ENCODE results near the gene F13B. TPM values are rescaled to one million over a fixed set of nuclear protein-coding genes. Genes with fewer than 3 reads are reported as not detected.

The F13B gene
- total and polyA plus RNA-seq, 2 donors: under 0.01 to 0.05 TPM

DNA sequence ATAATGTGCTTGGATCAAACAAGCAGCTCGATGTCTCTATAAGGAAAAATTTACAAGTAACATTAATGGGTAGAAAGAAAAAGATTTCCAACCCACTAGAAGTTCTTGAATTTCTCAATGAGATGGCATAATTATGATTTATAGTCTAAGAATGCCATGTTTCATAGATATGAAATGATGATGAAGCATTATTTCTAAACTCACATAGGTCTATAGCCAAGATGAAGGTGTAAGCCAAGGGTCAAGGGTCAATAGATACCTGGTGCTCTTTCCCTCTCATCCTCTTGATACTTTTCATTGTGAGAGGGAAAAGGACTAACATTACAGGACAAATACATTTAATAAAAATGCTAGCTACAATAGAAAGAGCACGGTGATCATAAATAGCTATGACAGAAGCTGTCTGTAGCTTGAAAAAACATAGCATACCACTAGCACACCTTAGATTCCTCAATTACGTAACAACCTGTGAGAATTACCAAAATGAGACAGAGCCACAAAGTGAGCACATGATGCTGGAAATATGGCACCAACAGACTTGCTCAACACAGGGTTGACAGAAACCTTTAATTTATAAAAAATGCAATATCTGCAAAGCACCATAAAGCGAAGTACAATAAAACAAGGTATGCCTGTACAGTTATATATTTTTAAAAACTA, 26.3 kb upstream of the F13B start:
- Histone ChIP-seq H3K4me3 (ENCODE audit: low read length in 2 of 2) (no peak overlapping the region), H3K9me3 (ENCODE audit: control insufficient read depth in 2 of 2, insufficient read depth in 1 of 2, low read length in 1 of 2) (no peaks in the 10 kb centered on the region), H3K27ac (ENCODE audit: low read depth in 1 of 2, low read length in 1 of 2) (no peak overlapping the region), H3K4me1 (ENCODE audit: control insufficient read depth in 2 of 2, insufficient read depth in 2 of 2, low read length in 2 of 2) (no peaks in the 10 kb centered on the region), H3K36me3 (ENCODE audit: control insufficient read depth in 2 of 2, insufficient read depth in 2 of 2, low read length in 1 of 2) (peaks cover 4 to 56% of the 10 kb centered on the region in 2 donors), H3K27me3 (ENCODE audit: control insufficient read depth in 2 of 2, insufficient read depth in 1 of 2, low read length in 1 of 2) (no peaks in the 10 kb centered on the region)
- WGBS: 98% methylated on average over 4 of the region's 4 CpGs
- no peak for DNase-seq (ENCODE audit: low read depth in 6 of 9, low spot score in 9 of 9)

DNA sequence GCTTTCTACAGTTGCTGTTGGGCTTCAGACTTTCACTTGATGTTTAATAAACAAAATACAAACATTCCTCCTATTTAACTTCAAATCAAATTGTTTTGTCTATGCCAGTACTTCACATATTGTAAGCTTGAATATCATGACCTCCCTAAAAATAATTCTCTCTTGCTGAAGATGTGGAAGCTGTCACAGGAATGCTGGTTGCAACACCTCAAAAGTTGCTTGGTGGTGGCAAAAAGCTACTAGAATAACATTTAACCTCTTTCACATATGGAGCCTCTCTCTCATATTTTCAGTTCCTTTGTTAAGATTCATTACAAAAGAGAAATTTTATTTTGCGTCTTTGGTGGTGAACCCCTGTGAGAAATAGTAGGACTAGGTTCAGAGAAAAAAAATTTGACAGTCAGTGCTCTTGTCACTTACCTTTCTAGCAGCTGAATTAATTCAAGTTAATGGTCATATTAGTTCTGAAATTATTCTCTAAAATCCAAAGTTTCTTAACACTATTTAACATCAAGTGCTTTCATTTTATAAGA, 25.5 kb upstream of the F13B start:
- 93% methylated on average over 1 of the region's 1 CpG for WGBS
- no peaks in the 10 kb centered on the region for H3K27me3 ChIP-seq (ENCODE audit: control insufficient read depth in 2 of 2, insufficient read depth in 1 of 2, low read length in 1 of 2)
- no peak for DNase-seq (ENCODE audit: low read depth in 6 of 9, low spot score in 9 of 9)
- no peak overlapping the region for H3K4me3 ChIP-seq (ENCODE audit: low read length in 2 of 2)
- no peak overlapping the region for H3K27ac ChIP-seq (ENCODE audit: low read depth in 1 of 2, low read length in 1 of 2)
- H3K9me3 ChIP-seq (ENCODE audit: control insufficient read depth in 2 of 2, insufficient read depth in 1 of 2, low read length in 1 of 2): no peaks in the 10 kb centered on the region
- H3K36me3 ChIP-seq (ENCODE audit: control insufficient read depth in 2 of 2, insufficient read depth in 2 of 2, low read length in 1 of 2): peaks cover 4 to 61% of the 10 kb centered on the region in 2 donors
- no peaks in the 10 kb centered on the region for H3K4me1 ChIP-seq (ENCODE audit: control insufficient read depth in 2 of 2, insufficient read depth in 2 of 2, low read length in 2 of 2)

DNA sequence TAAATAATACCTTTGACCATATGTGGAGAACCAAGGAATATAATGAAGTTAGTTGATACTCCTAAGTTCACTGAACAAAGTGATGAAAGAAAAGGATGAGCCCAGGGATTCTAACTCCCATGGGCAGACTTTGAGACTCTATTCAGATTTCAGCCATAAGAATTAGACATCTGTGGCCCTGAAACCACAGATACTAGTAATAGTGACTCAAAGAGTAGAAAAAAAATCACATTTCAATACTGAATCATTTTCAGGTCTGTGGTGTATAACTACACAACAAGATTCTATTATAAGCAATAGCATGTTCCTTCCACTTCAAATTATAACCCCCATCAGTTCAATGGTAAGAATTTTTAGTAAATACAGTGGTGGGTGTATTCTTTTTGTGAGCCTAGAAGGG, 16.4 kb upstream of the F13B start:
- Histone ChIP-seq H3K4me1 (ENCODE audit: control insufficient read depth in 2 of 2, insufficient read depth in 2 of 2, low read length in 2 of 2) (no peaks in the 10 kb centered on the region), H3K9me3 (ENCODE audit: control insufficient read depth in 2 of 2, insufficient read depth in 1 of 2, low read length in 1 of 2) (peaks cover 10 to 16% of the 10 kb centered on the region in 2 donors), H3K27me3 (ENCODE audit: control insufficient read depth in 2 of 2, insufficient read depth in 1 of 2, low read length in 1 of 2) (no peaks in the 10 kb centered on the region), H3K4me3 (ENCODE audit: low read length in 2 of 2) (no peak overlapping the region), H3K27ac (ENCODE audit: low read depth in 1 of 2, low read length in 1 of 2) (no peak overlapping the region), H3K36me3 (ENCODE audit: control insufficient read depth in 2 of 2, insufficient read depth in 2 of 2, low read length in 1 of 2) (peaks cover 23 to 61% of the 10 kb centered on the region in 2 donors)
- DNase-seq (ENCODE audit: low read depth in 6 of 9, low spot score in 9 of 9): no peak

DNA sequence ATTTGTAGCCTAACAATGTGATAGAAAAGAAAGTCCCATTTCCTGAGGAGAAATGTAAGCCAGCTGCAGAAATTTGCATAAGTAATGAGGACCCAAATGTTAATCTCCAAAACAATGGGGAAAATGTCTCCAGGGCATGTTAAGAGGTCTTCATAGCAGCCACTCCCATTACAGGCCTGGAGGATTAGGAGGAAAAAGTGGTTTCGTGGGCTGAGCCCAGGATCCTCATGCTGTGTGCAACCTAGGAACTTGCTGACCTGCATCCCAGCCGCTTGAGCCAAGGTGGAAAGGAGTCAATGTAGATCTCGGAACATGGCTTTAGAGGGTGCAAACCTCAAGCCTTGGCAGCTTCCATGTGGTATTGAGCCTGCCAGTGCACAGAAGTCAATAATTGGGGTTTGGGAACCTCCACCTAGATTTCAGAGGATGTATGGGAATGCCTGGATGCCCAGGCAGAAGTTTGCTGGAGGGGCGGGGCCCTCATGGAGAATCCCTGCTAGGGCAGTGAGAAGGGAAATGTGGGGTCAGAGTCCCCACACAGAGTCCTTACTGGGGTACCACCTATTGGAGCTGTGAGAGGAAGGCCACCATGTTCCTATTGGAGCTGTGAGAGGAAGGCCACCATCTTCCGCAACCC, 14.2 kb upstream of the F13B start:
- H3K36me3 ChIP-seq (ENCODE audit: control insufficient read depth in 2 of 2, insufficient read depth in 2 of 2, low read length in 1 of 2): peaks cover 23 to 42% of the 10 kb centered on the region in 2 donors
- no peaks in the 10 kb centered on the region for H3K4me1 ChIP-seq (ENCODE audit: control insufficient read depth in 2 of 2, insufficient read depth in 2 of 2, low read length in 2 of 2)
- 98% methylated on average over 5 of the region's 5 CpGs for WGBS
- no peaks in the 10 kb centered on the region for H3K27me3 ChIP-seq (ENCODE audit: control insufficient read depth in 2 of 2, insufficient read depth in 1 of 2, low read length in 1 of 2)
- H3K4me3 ChIP-seq (ENCODE audit: low read length in 2 of 2): no peak overlapping the region
- peaks cover 10 to 16% of the 10 kb centered on the region in 2 donors for H3K9me3 ChIP-seq (ENCODE audit: control insufficient read depth in 2 of 2, insufficient read depth in 1 of 2, low read length in 1 of 2)
- DNase-seq (ENCODE audit: low read depth in 6 of 9, low spot score in 9 of 9): no peak
- no peak overlapping the region for H3K27ac ChIP-seq (ENCODE audit: low read depth in 1 of 2, low read length in 1 of 2)

GRCh38 chr1:197080323-197080722, 13.3 kb upstream of the F13B start:
- DNase-seq (ENCODE audit: low read depth in 6 of 9, low spot score in 9 of 9): no peak
- H3K36me3 ChIP-seq (ENCODE audit: control insufficient read depth in 2 of 2, insufficient read depth in 2 of 2, low read length in 1 of 2): peaks cover 23 to 33% of the 10 kb centered on the region in 2 donors
- peaks cover 10 to 16% of the 10 kb centered on the region in 2 donors for H3K9me3 ChIP-seq (ENCODE audit: control insufficient read depth in 2 of 2, insufficient read depth in 1 of 2, low read length in 1 of 2)
- H3K27me3 ChIP-seq (ENCODE audit: control insufficient read depth in 2 of 2, insufficient read depth in 1 of 2, low read length in 1 of 2): no peaks in the 10 kb centered on the region
- H3K27ac ChIP-seq (ENCODE audit: low read depth in 1 of 2, low read length in 1 of 2): no peak overlapping the region
- H3K4me3 ChIP-seq (ENCODE audit: low read length in 2 of 2): no peak overlapping the region
- H3K4me1 ChIP-seq (ENCODE audit: control insufficient read depth in 2 of 2, insufficient read depth in 2 of 2, low read length in 2 of 2): no peaks in the 10 kb centered on the region
- 97% methylated on average over 2 of the region's 2 CpGs for WGBS

GRCh38 chr1:197076585-197076984, 9.5 kb upstream of the F13B start:
- 97% methylated on average over 1 of the region's 1 CpG for WGBS
- peaks cover 0 to 2% of the 10 kb centered on the region in 2 donors for H3K36me3 ChIP-seq (ENCODE audit: control insufficient read depth in 2 of 2, insufficient read depth in 2 of 2, low read length in 1 of 2)
- H3K4me1 ChIP-seq (ENCODE audit: control insufficient read depth in 2 of 2, insufficient read depth in 2 of 2, low read length in 2 of 2): no peaks in the 10 kb centered on the region
- no peak overlapping the region for H3K4me3 ChIP-seq (ENCODE audit: low read length in 2 of 2)
- H3K9me3 ChIP-seq (ENCODE audit: control insufficient read depth in 2 of 2, insufficient read depth in 1 of 2, low read length in 1 of 2): peaks cover 2 to 6% of the 10 kb centered on the region in 2 donors
- no peak overlapping the region for H3K27ac ChIP-seq (ENCODE audit: low read depth in 1 of 2, low read length in 1 of 2)
- DNase-seq (ENCODE audit: low read depth in 6 of 9, low spot score in 9 of 9): no peak
- no peaks in the 10 kb centered on the region for H3K27me3 ChIP-seq (ENCODE audit: control insufficient read depth in 2 of 2, insufficient read depth in 1 of 2, low read length in 1 of 2)

- 94% methylated on average over 1 of the region's 1 CpG for WGBS
- Histone ChIP-seq H3K36me3 (ENCODE audit: control insufficient read depth in 2 of 2, insufficient read depth in 2 of 2, low read length in 1 of 2) (no peaks in the 10 kb centered on the region), H3K4me1 (ENCODE audit: control insufficient read depth in 2 of 2, insufficient read depth in 2 of 2, low read length in 2 of 2) (no peaks in the 10 kb centered on the region)
Observed at GRCh38 chr1:197073978-197074377, 6.9 kb upstream of the F13B start.

GRCh38 chr1:197067457-197067818, 378 bp upstream of the F13B start:
- no peak overlapping the region for H3K4me3 ChIP-seq (ENCODE audit: low read length in 2 of 2)
- no peak for DNase-seq (ENCODE audit: low read depth in 6 of 9, low spot score in 9 of 9)
- H3K27ac ChIP-seq (ENCODE audit: low read depth in 1 of 2, low read length in 1 of 2): no peak overlapping the region
- no peaks in the 10 kb centered on the region for H3K27me3 ChIP-seq (ENCODE audit: control insufficient read depth in 2 of 2, insufficient read depth in 1 of 2, low read length in 1 of 2)
- H3K36me3 ChIP-seq (ENCODE audit: control insufficient read depth in 2 of 2, insufficient read depth in 2 of 2, low read length in 1 of 2): no peaks in the 10 kb centered on the region
- no peaks in the 10 kb centered on the region for H3K9me3 ChIP-seq (ENCODE audit: control insufficient read depth in 2 of 2, insufficient read depth in 1 of 2, low read length in 1 of 2)
- no peaks in the 10 kb centered on the region for H3K4me1 ChIP-seq (ENCODE audit: control insufficient read depth in 2 of 2, insufficient read depth in 2 of 2, low read length in 2 of 2)

More at GRCh38 chr1:197073978-197074377, 6.9 kb upstream of the F13B start:
- no peaks in the 10 kb centered on the region for H3K27me3 ChIP-seq (ENCODE audit: control insufficient read depth in 2 of 2, insufficient read depth in 1 of 2, low read length in 1 of 2)
- no peak overlapping the region for H3K4me3 ChIP-seq (ENCODE audit: low read length in 2 of 2)
- no peaks in the 10 kb centered on the region for H3K9me3 ChIP-seq (ENCODE audit: control insufficient read depth in 2 of 2, insufficient read depth in 1 of 2, low read length in 1 of 2)
- H3K27ac ChIP-seq (ENCODE audit: low read depth in 1 of 2, low read length in 1 of 2): no peak overlapping the region
- DNase-seq (ENCODE audit: low read depth in 6 of 9, low spot score in 9 of 9): no peak

DNA sequence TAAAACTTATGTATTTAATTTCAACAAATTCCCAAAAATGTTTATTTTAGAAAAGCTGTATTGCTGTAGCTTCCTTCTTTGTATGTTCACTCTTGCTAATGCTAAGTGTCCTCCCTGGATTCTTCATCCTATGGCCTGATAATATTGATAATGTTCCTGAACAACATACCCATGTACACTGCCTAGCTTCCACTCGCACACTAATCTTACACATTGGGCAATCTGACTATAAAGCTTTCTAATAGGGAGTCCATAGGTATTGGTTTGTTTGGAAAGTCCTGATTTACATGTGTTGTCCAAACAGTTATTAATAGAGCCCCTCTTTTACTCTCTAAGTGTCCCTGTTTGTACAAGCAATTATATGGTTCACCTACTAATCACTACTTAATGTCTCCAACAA, 783 bp downstream of the F13B start:
- no peaks in the 10 kb centered on the region for H3K9me3 ChIP-seq (ENCODE audit: control insufficient read depth in 2 of 2, insufficient read depth in 1 of 2, low read length in 1 of 2)
- H3K27ac ChIP-seq (ENCODE audit: low read depth in 1 of 2, low read length in 1 of 2): no peak overlapping the region
- H3K4me1 ChIP-seq (ENCODE audit: control insufficient read depth in 2 of 2, insufficient read depth in 2 of 2, low read length in 2 of 2): no peaks in the 10 kb centered on the region
- WGBS: 99% methylated on average over 1 of the region's 1 CpG
- no peak for DNase-seq (ENCODE audit: low read depth in 6 of 9, low spot score in 9 of 9)
- H3K36me3 ChIP-seq (ENCODE audit: control insufficient read depth in 2 of 2, insufficient read depth in 2 of 2, low read length in 1 of 2): no peaks in the 10 kb centered on the region
- H3K27me3 ChIP-seq (ENCODE audit: control insufficient read depth in 2 of 2, insufficient read depth in 1 of 2, low read length in 1 of 2): no peaks in the 10 kb centered on the region
- H3K4me3 ChIP-seq (ENCODE audit: low read length in 2 of 2): no peak overlapping the region
